Measurements from ENCODE around the gene S100A14.

The S100A14 gene

DNA sequence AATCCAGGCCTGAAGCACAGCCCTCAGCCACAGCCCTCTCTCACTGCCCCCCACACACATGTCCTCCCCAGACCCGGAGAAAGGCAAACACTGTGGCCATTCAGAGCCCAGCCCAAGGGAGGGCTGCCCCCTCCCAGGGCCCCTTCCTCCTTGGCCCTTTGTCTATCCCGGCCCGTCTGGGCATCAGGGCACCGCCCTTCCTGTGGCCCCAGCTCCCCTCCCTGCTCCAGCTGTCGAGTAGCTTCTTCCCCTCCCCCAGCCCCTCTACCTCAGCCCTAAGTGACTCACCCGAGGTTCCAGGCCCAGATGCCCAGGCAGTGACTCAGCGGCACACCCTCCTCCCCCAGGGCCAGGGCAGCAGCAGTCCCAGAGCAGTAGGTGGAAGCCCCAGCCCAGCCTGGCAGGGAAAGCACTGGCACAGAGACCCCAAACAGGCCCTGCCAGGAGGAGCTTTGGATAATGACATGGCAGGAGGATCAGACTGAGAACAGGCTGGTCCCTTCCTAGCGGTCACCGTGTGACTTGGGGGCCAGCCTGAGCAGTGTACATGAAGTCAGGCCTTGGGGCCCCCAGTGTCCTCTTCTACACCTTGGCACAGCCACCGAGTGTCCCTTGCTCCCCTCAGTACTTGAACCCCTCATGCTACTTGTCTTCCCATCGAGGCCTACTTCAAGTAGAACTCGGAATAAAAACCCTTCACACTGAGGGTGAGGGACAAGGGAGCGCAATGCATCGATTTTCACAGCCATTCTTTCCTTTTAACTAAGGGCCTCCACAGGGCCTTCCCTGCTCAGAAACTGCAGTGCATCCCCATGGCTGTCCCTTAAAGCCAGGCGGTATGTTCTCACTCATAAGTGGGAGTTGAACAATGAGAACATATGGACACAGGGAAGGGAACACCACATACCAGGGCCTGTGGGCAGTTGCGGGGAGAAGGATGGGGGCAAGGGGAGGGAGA, 49.4 kb downstream of the S100A14 start:
- DNase-seq (ENCODE audit: low read depth in 3 of 3, low spot score in 1 of 3) = peak; percentile 66 to 77 (median 76)

DNA sequence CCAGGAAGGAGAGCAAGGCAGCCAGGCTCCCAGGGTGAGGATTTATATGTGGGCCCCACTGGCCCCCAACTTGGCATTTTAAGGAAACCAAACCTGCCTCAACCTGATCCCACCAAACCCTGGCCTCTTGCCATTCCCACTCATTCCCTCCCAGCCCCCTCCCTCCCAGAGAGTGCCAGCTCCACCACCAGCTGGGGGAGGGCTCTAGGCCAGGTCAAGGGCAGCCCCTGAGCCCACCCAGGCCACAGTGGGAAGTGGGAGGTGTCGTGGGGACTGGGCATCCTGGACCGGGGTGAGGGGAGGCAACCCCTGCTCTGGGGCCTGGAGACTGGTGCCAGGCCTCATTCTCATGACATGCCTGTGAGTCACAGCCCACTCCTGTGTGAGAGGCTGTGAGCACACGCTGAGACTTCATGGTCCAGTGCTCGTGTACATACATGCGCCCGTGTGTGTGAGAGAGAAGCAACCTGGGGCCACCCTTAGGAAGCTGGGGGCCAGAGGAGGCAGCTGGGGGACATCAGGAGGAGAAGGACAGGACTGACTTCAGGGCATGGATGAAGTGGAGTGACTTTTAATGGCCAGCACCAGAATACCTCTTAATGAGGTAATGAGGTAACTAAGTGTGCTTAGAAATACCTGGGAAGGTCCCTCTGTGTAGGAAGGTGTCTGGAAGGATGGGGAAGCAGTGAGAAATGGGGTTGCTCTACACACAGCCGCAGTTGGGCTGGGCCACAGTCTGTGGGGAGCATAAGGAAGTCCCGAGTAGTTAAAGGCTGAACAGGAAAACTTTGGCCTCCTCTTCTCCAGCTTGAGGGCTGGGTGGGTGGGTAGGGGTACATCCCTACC, 50.4 kb downstream of the S100A14 start, which contains the start of gene S100A2:
Gene S100A2, minus strand, starts transcription at position 316 of the 846 bp plus-strand sequence. CDS start 1,967 bp downstream, outside the sequence.
- DNase-seq (ENCODE audit: low read depth in 3 of 3, low spot score in 1 of 3) = peak in 1 of 3 donors; percentile 17
